ENCODE results near the gene IQGAP3. TPM values are rescaled to one million over a fixed set of nuclear protein-coding genes. Genes with fewer than 3 reads are reported as not detected.
A peak's percentile ranks its signal among the peaks of the same experiment; 100 is the strongest.

Gene IQGAP3
- total RNA-seq, 1 donor from 2014 or later, result 9.8 TPM

GRCh38 chr1:156502894-156503697, 69.3 kb downstream of the IQGAP3 start:
- Mint-ChIP-seq H3K9me3 (ENCODE audit: low read depth) (no peaks in the 10 kb centered on the region), H3K27me3 (ENCODE audit: low read depth) (no peaks in the 10 kb centered on the region), H3K27ac (ENCODE audit: unreplicated experiment) (peak overlapping the region; percentile 99), H3K4me3 (ENCODE audit: unreplicated experiment) (peak overlapping the region; percentile 58), H3K36me3 (ENCODE audit: low read depth) (no peaks in the 10 kb centered on the region), H3K4me1 (ENCODE audit: low read depth) (peaks cover 59% of the 10 kb centered on the region)
- no peak for TF ChIP-seq CTCF (IDR thresholded peaks at IDR 0.05)
- peak; percentile 32 for DNase-seq (ENCODE audit: low spot score)

GRCh38 chr1:156502391-156502893, 69.9 kb downstream of the IQGAP3 start:
- no peaks in the 10 kb centered on the region for H3K9me3 Mint-ChIP-seq (ENCODE audit: low read depth)
- no peaks in the 10 kb centered on the region for H3K27me3 Mint-ChIP-seq (ENCODE audit: low read depth)
- no peak for TF ChIP-seq CTCF (IDR thresholded peaks at IDR 0.05)
- H3K4me3 Mint-ChIP-seq (ENCODE audit: unreplicated experiment), result peak overlapping the region; percentile 58
- DNase-seq (ENCODE audit: low spot score), result peak; percentile 68
- peaks cover 65% of the 10 kb centered on the region for H3K4me1 Mint-ChIP-seq (ENCODE audit: low read depth)
- peak overlapping the region; percentile 99 for H3K27ac Mint-ChIP-seq (ENCODE audit: unreplicated experiment)
- no peaks in the 10 kb centered on the region for H3K36me3 Mint-ChIP-seq (ENCODE audit: low read depth)

- H3K4me3 Mint-ChIP-seq (ENCODE audit: unreplicated experiment), result peak overlapping the region; percentile 89
- no peaks in the 10 kb centered on the region for H3K27me3 Mint-ChIP-seq (ENCODE audit: low read depth)
- H3K36me3 Mint-ChIP-seq (ENCODE audit: low read depth), result no peaks in the 10 kb centered on the region
- no peaks in the 10 kb centered on the region for H3K9me3 Mint-ChIP-seq (ENCODE audit: low read depth)
- peak; percentile 97 for DNase-seq (ENCODE audit: low spot score)
- H3K27ac Mint-ChIP-seq (ENCODE audit: unreplicated experiment), result peak overlapping the region; percentile 99
- TF ChIP-seq CTCF (IDR thresholded peaks at IDR 0.05), result peak; percentile 78
- peaks cover 79% of the 10 kb centered on the region for H3K4me1 Mint-ChIP-seq (ENCODE audit: low read depth)
Observed at GRCh38 chr1:156500793-156501506, 71.4 kb downstream of the IQGAP3 start.

GRCh38 chr1:156500543-156500792, 71.9 kb downstream of the IQGAP3 start, which contains the start of gene MEF2D:
MEF2D (minus strand) TSS chr1:156500775; CDS start chr1:156483292, 17,483 bp downstream.
- H3K27ac Mint-ChIP-seq (ENCODE audit: unreplicated experiment), result peak within 1 kb of the TSS; percentile 99
- peak within 1 kb of the TSS; percentile 89 for H3K4me3 Mint-ChIP-seq (ENCODE audit: unreplicated experiment)
- DNase-seq (ENCODE audit: low spot score), result no peak
- no peaks in the 10 kb centered on the region for H3K27me3 Mint-ChIP-seq (ENCODE audit: low read depth)
- H3K9me3 Mint-ChIP-seq (ENCODE audit: low read depth), result no peaks in the 10 kb centered on the region
- TF ChIP-seq CTCF (IDR thresholded peaks at IDR 0.05), result no peak
- peaks cover 79% of the 10 kb centered on the region for H3K4me1 Mint-ChIP-seq (ENCODE audit: low read depth)
- H3K36me3 Mint-ChIP-seq (ENCODE audit: low read depth), result no peaks in the 10 kb centered on the region

- TF ChIP-seq CTCF (IDR thresholded peaks at IDR 0.05), result peak; percentile 9
- Mint-ChIP-seq H3K27ac (ENCODE audit: unreplicated experiment) (peak overlapping the region; percentile 94), H3K27me3 (ENCODE audit: low read depth) (no peaks in the 10 kb centered on the region), H3K4me1 (ENCODE audit: low read depth) (peaks cover 79% of the 10 kb centered on the region), H3K9me3 (ENCODE audit: low read depth) (no peaks in the 10 kb centered on the region), H3K4me3 (ENCODE audit: unreplicated experiment) (peak overlapping the region; percentile 89), H3K36me3 (ENCODE audit: low read depth) (peaks cover 1% of the 10 kb centered on the region)
- DNase-seq (ENCODE audit: low spot score), result peak; percentile 82
Observed at GRCh38 chr1:156499842-156500542, 72.4 kb downstream of the IQGAP3 start.
